GM19035 (cell line): Measurements from ENCODE around the gene SLCO1A2.

Experiments used
- ATAC-seq: cut with Tn5 transposase; IDR thresholded peaks from one replicate; pipeline ENCODE4 v1.9.1; 2021; ENCODE audit not compliant: unreplicated experiment

SLCO1A2 gene

GRCh38 chr12:21330682-21331253 lies 3.9 kb downstream of the SLCO1A2 start:
- no peak for ATAC-seq

DNA sequence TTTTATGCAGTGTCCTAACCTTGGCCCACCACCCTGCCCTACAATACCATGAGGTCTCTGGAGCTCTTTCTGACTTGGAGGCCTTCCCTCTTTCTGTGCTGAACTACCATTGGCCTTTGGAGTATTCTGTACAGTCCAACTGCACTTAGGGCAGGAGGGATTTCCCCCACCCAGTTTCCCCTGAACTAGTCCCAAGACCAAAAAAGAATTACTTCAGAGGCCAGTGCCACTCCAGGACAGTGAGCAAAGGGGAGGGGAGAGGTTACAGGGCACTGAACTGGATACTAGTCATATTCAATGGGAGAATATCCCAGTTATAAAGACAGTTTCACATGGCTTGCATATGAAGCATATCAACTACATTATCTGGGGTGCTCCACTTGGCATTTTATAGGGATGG lies 6.1 kb downstream of the SLCO1A2 start:
- ATAC-seq = no peak

DNA sequence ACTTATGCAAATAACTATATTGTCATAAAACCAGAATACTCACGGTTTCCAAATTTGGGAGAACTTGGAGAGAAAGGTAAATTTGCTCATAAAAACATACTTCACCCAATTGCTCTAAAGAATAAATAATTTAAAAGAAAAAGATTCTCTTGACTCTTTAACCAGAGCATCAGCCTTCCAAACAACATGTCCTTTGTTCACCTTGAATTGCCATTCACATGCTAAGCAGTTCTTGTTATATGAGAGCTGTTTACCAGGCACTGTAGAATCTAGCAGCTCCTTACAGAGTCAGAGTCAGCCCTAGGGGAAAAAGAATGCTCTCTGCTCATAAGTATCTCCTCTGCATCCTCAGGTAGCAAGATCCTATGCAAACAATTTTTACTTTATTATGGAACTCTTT lies 10.2 kb downstream of the SLCO1A2 start:
- no peak for ATAC-seq

DNA sequence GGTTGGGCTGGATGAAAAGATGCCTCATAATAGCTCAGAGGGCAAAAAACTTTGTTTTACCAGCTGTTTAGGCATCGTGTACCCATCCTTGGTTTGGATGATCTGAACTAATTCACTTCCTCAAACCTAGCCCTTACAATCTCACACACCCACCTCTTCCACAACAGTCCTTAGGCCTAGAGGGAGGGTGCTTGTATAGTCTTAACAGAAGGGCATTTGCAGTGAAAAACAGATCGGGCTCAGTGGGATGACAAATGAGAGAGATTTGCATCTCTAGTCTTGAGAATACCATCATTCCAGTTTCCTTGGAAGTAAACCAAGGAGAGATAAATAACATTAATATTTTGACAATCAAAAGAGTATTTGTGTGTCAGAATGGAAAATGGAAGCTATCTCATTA lies 11.0 kb downstream of the SLCO1A2 start:
- ATAC-seq = no peak

DNA sequence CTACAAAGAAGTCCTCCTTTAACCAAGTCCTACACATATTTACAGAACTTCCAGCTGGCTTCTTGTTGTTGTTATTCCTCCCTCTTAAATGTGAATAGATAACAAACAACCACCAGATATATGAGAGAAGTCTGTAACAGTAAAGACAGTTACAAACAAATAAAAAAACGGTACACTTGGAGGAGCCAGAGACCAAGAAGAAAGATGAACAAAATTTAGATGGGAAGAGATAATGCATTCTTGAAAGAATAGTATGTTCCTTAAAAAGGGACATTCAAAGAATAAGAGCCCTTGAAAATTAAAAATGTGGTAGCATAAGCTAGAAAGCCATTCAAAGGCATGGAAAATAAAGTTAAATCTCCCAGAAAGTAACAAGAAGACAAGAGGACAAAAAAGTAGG lies 25.9 kb downstream of the SLCO1A2 start:
- no peak for ATAC-seq

DNA sequence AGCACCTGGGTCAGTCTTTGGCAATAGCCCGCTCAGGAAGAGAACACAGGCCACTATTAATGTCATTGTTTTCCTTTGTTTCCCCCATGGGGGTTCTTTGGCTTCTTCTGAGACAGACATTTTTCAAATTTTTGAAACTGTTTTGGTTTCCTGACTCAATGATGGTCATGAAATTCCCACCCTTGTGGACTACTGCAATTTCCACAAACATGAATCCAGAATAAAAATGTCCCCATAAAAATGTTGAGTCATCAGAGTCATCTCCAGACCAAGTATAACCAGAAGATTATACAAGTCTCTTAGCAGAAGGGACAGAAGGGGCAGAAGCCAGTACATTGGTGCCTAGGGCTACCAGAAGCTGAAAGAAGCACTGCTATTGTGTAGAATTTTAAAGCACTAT lies 29.1 kb downstream of the SLCO1A2 start:
- ATAC-seq = no peak

DNA sequence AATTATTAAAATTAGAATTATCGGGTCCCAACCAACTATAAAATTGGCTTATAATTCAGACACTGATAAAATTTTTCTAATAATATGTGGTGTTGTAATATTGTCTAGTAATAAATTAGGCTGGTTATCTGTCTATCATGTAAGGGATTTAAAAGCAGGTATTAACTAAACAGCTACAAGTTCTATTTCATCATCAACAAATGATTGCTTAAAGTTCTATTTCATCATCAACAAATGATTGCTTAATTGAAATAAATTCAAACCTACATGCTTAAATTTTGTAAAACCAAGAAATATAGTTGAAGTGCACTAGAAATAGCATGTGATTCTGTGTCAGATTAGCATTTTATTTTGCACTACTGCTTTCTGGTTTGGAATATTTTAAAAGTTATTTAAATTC lies 34.1 kb downstream of the SLCO1A2 start:
- no peak for ATAC-seq

DNA sequence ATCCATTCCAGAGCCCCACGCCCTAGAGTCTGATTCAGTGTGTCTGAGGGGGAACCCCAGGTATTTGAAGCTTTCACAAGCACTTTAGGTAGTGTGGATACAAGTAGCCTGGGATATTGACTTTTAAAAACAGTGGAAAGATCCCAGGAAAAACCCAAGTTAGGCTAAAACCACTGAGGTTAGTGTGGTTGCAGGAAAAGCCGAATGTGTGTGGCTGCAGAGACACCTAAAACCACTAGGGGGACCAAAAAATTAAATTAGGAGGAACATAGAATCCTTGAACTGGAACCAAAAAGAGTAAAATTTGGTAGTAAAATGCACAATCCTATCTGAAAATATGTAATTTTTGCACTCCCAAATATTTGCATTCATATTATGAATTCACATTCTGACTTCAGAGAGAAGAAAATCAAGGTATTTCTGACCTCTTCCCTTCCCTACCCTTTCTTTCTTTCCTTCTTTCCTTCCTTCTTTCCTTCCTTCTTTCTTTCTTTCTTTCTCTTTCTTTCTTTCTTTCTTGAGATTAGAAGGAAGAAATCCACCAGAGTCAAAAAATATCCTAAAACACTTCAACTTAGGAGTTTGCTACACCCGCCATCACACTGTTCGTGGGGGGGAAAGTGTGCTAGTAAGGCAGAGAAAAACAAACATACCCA lies 37.8 kb downstream of the SLCO1A2 start:
- ATAC-seq = peak; percentile 69

DNA sequence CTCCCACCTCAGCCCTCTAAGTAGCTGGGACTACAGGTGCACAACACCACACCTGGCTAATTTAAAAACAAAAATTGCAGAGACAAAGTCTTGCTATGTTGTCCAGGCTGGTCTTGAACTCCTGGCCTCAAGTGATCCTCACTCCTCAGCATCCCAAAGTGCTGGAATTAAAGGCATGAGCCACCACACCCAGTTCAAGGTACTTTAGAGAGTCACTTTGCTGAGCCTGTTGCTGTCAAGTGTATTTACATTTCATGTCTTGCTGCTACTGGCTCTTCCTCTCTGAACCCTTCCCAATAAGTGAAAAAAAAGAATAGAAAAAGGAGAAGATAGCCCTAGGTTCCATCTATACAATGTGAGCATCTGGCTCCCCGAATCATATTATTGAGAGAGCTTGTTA lies 38.4 kb downstream of the SLCO1A2 start:
- ATAC-seq = no peak

GRCh38 chr12:21294176-21294575 lies 40.5 kb downstream of the SLCO1A2 start:
- ATAC-seq = no peak

- no peak for ATAC-seq
Observed at GRCh38 chr12:21292111-21292510, 42.6 kb downstream of the SLCO1A2 start.

- no peak for ATAC-seq
Observed at GRCh38 chr12:21289698-21290097, 45.0 kb downstream of the SLCO1A2 start.

DNA sequence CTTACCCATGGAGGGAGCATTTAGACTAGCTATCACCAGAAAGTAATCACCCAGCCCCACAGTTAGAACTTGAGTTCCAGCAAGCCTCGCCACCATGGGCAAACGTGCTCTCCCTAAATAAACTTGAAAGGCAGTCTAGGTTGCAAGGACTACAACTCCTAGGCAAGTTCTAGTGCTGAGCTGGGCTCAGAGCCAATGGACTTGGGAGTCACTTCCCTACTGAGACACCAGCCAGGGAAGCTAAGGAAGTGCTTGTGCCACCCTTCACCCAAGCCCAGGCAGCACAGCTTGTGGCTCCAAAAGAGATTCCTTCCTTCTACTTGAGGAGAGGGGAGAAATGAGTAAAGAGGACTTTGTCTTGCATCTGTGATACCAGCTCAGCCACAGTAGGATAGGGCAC lies 57.9 kb downstream of the SLCO1A2 start:
- no peak for ATAC-seq

GRCh38 chr12:21265932-21266331 lies 68.8 kb downstream of the SLCO1A2 start:
- no peak for ATAC-seq

DNA sequence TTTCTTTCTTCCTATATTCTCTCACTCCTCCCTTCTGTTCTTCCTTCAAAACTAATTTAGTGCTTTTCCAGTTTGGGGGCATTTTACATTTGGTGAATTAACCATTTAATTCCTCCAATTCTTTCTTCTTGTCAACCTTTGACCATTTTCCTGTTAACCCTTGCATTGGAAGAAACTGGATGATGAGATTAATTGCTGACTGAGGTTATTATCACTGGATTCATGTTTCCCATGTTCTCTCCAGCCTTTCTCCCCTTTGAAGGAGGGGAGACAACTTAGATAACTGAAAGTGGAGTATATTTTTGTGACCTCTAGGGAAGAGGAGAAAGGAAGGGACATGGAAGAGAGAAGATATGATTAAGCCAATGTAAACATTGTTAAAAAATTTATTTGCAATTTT lies 70.5 kb downstream of the SLCO1A2 start:
- ATAC-seq = no peak

- no peak for ATAC-seq
Observed at GRCh38 chr12:21257172-21257571, 77.5 kb downstream of the SLCO1A2 start.

DNA sequence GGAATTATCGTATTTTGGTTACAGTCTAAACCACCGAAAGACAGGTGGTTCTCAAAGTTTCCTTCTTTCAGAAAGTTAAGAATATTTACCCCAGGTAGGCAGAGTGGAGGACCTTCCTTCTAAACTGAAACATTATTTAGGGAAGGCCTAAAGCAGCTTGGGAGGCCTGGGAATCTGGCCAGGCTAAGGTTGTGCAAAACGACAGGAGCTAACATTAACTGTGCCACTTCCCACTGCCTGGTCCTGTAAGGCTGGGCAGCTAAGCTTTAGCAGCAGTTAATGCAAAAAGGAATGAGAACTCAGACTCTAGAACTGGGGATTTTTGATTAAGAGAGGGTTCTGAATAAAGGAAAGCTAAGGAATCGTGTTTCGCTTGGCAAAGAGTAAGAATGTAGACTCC lies 82.6 kb downstream of the SLCO1A2 start:
- ATAC-seq = no peak

GRCh38 chr12:21248679-21249078 lies 86.0 kb downstream of the SLCO1A2 start:
- ATAC-seq = peak; percentile 53

DNA sequence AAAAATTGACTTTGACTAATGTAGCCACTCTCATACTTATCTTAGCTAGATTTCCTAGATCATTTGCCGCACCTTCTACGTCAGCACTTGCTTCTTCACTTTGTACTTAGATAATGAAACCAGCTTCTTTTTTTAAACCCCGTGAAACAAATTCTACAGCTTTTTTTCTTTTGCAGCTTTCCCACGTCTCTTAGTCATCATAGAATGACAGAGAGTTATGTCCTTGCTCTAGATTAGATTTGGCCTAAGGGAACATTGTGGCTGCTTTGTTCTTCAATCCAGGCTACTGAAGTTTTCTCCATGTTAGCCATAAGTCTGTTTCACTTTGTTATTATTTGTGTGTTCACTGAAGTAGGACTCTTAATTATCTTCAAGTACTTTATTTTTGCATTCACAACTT lies 94.9 kb downstream of the SLCO1A2 start:
- no peak for ATAC-seq

GRCh38 chr12:21234395-21234794 lies 100.3 kb downstream of the SLCO1A2 start:
- no peak for ATAC-seq

DNA sequence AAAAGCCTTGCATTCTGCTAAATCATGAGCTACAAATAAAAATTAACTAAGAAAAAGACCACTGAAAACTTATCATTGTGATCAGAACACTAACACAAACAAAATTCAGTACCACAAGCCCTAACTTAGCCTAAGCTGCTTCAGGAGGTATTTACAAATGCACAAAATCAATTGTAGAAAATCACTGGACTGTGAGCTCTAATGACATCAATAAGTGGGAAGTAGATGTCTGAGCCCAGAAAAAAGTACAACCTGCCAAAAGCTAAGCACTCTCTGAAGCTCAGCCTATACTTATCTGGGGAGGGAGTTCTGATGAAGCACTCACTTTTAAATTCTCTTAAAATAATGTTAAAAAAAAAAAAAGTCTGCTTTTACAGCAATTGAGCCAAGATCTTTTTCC lies 110.8 kb downstream of the SLCO1A2 start:
- ATAC-seq = no peak

GRCh38 chr12:21221778-21222177 lies 112.9 kb downstream of the SLCO1A2 start:
- ATAC-seq = no peak

GRCh38 chr12:21221072-21221471 lies 113.6 kb downstream of the SLCO1A2 start:
- ATAC-seq = no peak
